CD14-positive monocyte (primary cell): ENCODE measurements around the gene RERE. TPM values are rescaled to one million over a fixed set of nuclear protein-coding genes. Genes with fewer than 3 reads are reported as not detected.
"Not testable (repeated sequence)": the region's sequence is repeated elsewhere in the genome, so short reads cannot be mapped to it uniquely, and the experiment has no call there.

ENCODE experiments used
- DNase-seq, 3 donors: peaks; one replicate each; pipeline ENCODE4 v3.0.0-alpha.2; 2011 to 2022
- H2AFZ ChIP-seq: 2 replicates; pipeline ENCODE4 v1.6.0; 2012; ENCODE audit warnings: mild to moderate bottlenecking, low read depth, low read length, inconsistent platforms; ENCODE audit not compliant: insufficient read depth, poor library complexity, severe bottlenecking
- H3K27ac ChIP-seq, 2 donors: 1 replicate in 1 of 2; 2 replicates in 1 of 2; pipeline ENCODE4 v1.5.1; 2012 to 2013; ENCODE audit warnings: low read length in 2 of 2, control low read depth in 1 of 2, inconsistent platforms in 1 of 2, low read depth in 1 of 2, mild to moderate bottlenecking in 1 of 2
- H3K27me3 ChIP-seq, 2 donors: one replicate each; pipeline versions ENCODE4 v1.6.0 to v1.6.1; 2011 to 2013; ENCODE audit warnings: low read length in 2 of 2; ENCODE audit not compliant: control insufficient read depth in 2 of 2, insufficient read depth in 2 of 2
- H3K36me3 ChIP-seq, 2 donors: replicated peaks in 1 of 2; 1 replicate in 1 of 2; 2 replicates in 1 of 2; pipeline versions ENCODE4 v1.5.1 to v1.6.1; 2012 to 2013; ENCODE audit warnings: low read length in 2 of 2, control low read depth in 1 of 2, inconsistent platforms in 1 of 2, mild to moderate bottlenecking in 1 of 2; ENCODE audit not compliant: insufficient read depth in 2 of 2, control insufficient read depth in 1 of 2
- H3K4me1 ChIP-seq, 2 donors: 1 replicate in 1 of 2; 2 replicates in 1 of 2; pipeline versions ENCODE4 v1.5.1 to v1.6.1; 2012 to 2013; ENCODE audit warnings: low read length in 2 of 2, control low read depth in 1 of 2, inconsistent platforms in 1 of 2, mild to moderate bottlenecking in 1 of 2, moderate library complexity in 1 of 2; ENCODE audit not compliant: insufficient read depth in 2 of 2, control insufficient read depth in 1 of 2
- H3K4me2 ChIP-seq: replicated peaks from 2 replicates; pipeline ENCODE3; 2012; ENCODE audit warnings: low read length, moderate library complexity, mild to moderate bottlenecking; ENCODE audit not compliant: poor library complexity, severe bottlenecking; ENCODE audit errors: extremely low read depth
- H3K4me3 ChIP-seq, 3 experiments: fragments of 200-600 bp in 1 of 3; sonication (generic) in 1 of 3; replicated peaks in 1 of 3; 1 replicate in 2 of 3; 2 replicates in 1 of 3; pipeline ENCODE4 v1.5.1; 2011 to 2013; ENCODE audit warnings: low read length in 3 of 3, mild to moderate bottlenecking in 3 of 3, control low read depth in 2 of 3, low read depth in 2 of 3, inconsistent platforms in 1 of 3, moderate library complexity in 1 of 3
- H3K79me2 ChIP-seq: 2 replicates; pipeline ENCODE4 v1.6.0; 2012; ENCODE audit warnings: mild to moderate bottlenecking, control low read depth, inconsistent platforms, low read length, moderate library complexity; ENCODE audit not compliant: insufficient read depth
- H3K9ac ChIP-seq: 2 replicates; pipeline ENCODE4 v1.6.0; 2017; ENCODE audit warnings: low read length, mild to moderate bottlenecking; ENCODE audit not compliant: insufficient read depth, poor library complexity, severe bottlenecking
- H3K9me3 ChIP-seq, 2 donors: replicated peaks in 1 of 2; 1 replicate in 1 of 2; 2 replicates in 1 of 2; pipeline versions ENCODE4 v1.5.1 to v1.6.1; 2012 to 2013; ENCODE audit warnings: low read length in 2 of 2, control low read depth in 1 of 2; ENCODE audit not compliant: control insufficient read depth in 1 of 2, insufficient read depth in 1 of 2
- H4K20me1 ChIP-seq: 2 replicates; pipeline ENCODE4 v1.6.0; 2012; ENCODE audit warnings: mild to moderate bottlenecking, low read length, control low read depth, moderate library complexity; ENCODE audit not compliant: insufficient read depth
- H3K27ac Mint-ChIP-seq, 7 donors: one replicate each; pipeline ENCODE4 v1.8.0; 2020; ENCODE audit warnings: mild to moderate bottlenecking in 7 of 7, mixed read lengths in 7 of 7, moderate library complexity in 6 of 7, inconsistent platforms in 2 of 7
- H3K27me3 Mint-ChIP-seq, 3 donors: one replicate each; pipeline ENCODE4 v1.8.0; 2021 to 2022; ENCODE audit warnings: low read depth in 3 of 3, mild to moderate bottlenecking in 3 of 3, mixed read lengths in 3 of 3, moderate library complexity in 3 of 3, inconsistent platforms in 1 of 3
- H3K36me3 Mint-ChIP-seq, 2 donors: one replicate each; pipeline ENCODE4 v1.8.0; 2020; ENCODE audit warnings: mixed read lengths in 2 of 2, inconsistent platforms in 1 of 2, mild to moderate bottlenecking in 1 of 2
- H3K4me1 Mint-ChIP-seq: one replicate; pipeline ENCODE4 v1.8.0; 2020; ENCODE audit warnings: mild to moderate bottlenecking, mixed read lengths
- H3K4me3 Mint-ChIP-seq, 2 donors: one replicate each; pipeline ENCODE4 v1.8.0; 2020; ENCODE audit warnings: mild to moderate bottlenecking in 2 of 2, mixed read lengths in 2 of 2, moderate library complexity in 1 of 2
- H3K9me3 Mint-ChIP-seq, 7 donors: one replicate each; pipeline ENCODE4 v1.8.0; 2020 to 2022; ENCODE audit warnings: mixed read lengths in 7 of 7, mild to moderate bottlenecking in 6 of 7, moderate library complexity in 6 of 7, inconsistent platforms in 2 of 7
- WGBS: methylation state at CpG from one replicate; pipeline ENCODE4 v1.1.5; 2013; ENCODE audit warnings: missing lambda C conversion rate; ENCODE audit not compliant: insufficient coverage; 5-methylcytosine and 5-hydroxymethylcytosine counted together
- intact Hi-C, 2 donors: fragments of 100-400 bp; cut with micrococcal nuclease; formaldehyde crosslinking; loops; one replicate each; pipeline versions ENCODE4 v1.15.0 to v1.15.1; 2023
- polyA plus RNA-seq, 3 donors: library from polyadenylated mRNA; depleted of rRNA in 1 of 3; unstranded in 2 of 3; stranded (reverse) in 1 of 3; fragments of 300-500 nt in 2 of 3; fragments of >200 nt in 1 of 3; fragmentation: Illumina TruSeq in 2 of 3; gene quantifications; 1 replicate in 2 of 3; 2 replicates in 1 of 3; pipeline ENCODE4 v1.2.3, GENCODE V29; 2012 to 2021
- TF ChIP-seq, protein P1 (sequence below): fragments of 200-600 bp; IDR thresholded peaks from one replicate; pipeline ENCODE4 v1.8.0; 2022; ENCODE audit warnings: antibody characterized with exemption, mild to moderate bottlenecking

Gene RERE
- polyA plus RNA-seq, 3 donors = 1.2 to 19.4 (median 3.8) TPM

DNA sequence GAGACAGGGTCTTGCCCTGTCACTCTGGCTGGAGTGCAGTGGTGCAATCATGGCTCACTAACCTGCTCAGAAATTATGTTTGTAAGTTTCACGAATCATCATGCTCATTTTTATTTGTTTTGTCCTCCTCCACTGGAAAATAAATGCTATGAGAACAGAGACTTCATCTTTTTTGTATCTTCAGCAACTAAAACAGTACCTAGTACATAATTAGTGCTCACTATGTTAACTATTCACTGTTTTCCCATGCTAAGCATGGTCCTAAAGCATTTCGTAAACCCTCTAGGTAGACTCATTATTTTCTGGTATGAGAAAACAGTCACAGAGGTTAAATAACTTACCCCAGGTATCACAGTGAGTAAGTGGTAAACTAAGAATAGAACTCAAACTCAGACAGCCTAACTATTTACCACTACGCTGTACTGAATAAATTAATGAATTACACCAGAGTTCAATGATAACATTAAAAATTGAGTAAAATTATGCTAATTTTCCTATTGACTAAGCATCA is 118.4 kb downstream of the RERE start:
- H3K27me3 ChIP-seq = peaks cover 0 to 8% of the 10 kb centered on the region in 2 donors
- peaks cover 12 to 24% (median 18%) of the 10 kb centered on the region in 3 donors for H3K27me3 Mint-ChIP-seq
- H3K36me3 Mint-ChIP-seq = peaks cover 0 to 3% of the 10 kb centered on the region in 2 donors
- H3K4me1 ChIP-seq = peaks cover 28 to 33% of the 10 kb centered on the region in 2 donors
- H3K4me3 Mint-ChIP-seq = no peak overlapping the region
- no peak for DNase-seq
- peaks cover 0 to 3% (median 0%) of the 10 kb centered on the region in 7 donors for H3K9me3 Mint-ChIP-seq
- no peaks in the 10 kb centered on the region for H3K36me3 ChIP-seq
- no peak overlapping the region for H3K27ac ChIP-seq
- H3K9ac ChIP-seq = no peak overlapping the region
- H3K4me2 ChIP-seq = no peak overlapping the region
- H4K20me1 ChIP-seq = no peaks in the 10 kb centered on the region
- no peaks in the 10 kb centered on the region for H3K9me3 ChIP-seq
- 80% methylated on average over 1 of the region's 3 CpGs for WGBS
- TF ChIP-seq, protein P1, sequence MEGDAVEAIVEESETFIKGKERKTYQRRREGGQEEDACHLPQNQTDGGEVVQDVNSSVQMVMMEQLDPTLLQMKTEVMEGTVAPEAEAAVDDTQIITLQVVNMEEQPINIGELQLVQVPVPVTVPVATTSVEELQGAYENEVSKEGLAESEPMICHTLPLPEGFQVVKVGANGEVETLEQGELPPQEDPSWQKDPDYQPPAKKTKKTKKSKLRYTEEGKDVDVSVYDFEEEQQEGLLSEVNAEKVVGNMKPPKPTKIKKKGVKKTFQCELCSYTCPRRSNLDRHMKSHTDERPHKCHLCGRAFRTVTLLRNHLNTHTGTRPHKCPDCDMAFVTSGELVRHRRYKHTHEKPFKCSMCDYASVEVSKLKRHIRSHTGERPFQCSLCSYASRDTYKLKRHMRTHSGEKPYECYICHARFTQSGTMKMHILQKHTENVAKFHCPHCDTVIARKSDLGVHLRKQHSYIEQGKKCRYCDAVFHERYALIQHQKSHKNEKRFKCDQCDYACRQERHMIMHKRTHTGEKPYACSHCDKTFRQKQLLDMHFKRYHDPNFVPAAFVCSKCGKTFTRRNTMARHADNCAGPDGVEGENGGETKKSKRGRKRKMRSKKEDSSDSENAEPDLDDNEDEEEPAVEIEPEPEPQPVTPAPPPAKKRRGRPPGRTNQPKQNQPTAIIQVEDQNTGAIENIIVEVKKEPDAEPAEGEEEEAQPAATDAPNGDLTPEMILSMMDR = no peak
- peaks cover 30% of the 10 kb centered on the region for H3K4me1 Mint-ChIP-seq
- intact Hi-C loops = no loop called here
- H3K27ac Mint-ChIP-seq = no peak overlapping the region
- H3K4me3 ChIP-seq = no peak overlapping the region
- peaks cover 37% of the 10 kb centered on the region for H3K79me2 ChIP-seq
- H2AFZ ChIP-seq = no peak overlapping the region

DNA sequence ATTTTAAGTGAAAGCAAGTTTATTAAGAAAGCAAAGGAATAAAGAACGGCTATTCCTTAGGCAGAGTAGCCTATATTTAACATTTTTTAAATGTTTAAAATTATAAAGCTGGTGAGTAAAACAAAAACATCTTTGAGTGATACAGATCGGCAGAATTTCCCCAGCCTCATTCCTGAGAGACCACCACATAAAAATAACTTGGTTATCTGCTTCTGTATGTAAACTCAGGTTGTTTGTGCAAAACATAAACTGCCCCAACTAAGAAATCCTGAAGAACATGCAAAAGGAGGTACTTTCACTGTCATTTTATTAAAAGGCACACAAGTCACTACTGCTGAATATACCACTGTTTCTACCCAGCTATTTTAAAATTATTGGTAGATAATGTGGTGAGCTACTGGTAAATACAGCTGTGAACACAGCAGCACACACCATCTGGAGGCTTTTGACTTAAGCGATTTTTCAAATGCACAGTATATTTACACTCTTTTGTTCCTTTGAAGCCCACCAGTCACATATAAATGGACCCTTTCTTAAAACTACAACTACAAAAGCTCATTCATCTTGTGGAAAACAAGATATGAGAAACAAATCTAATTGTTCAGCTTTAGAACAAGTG is 119.3 kb downstream of the RERE start:
- Mint-ChIP-seq H3K4me3 (no peak overlapping the region), H3K9me3 (peaks cover 0 to 3% (median 0%) of the 10 kb centered on the region in 7 donors), H3K27ac (no peak overlapping the region), H3K36me3 (peaks cover 0 to 3% of the 10 kb centered on the region in 2 donors), H3K4me1 (peaks cover 25% of the 10 kb centered on the region), H3K27me3 (peaks cover 10 to 19% (median 14%) of the 10 kb centered on the region in 3 donors)
- H3K27me3 ChIP-seq = peaks cover 0 to 5% of the 10 kb centered on the region in 2 donors
- no peaks in the 10 kb centered on the region for H3K9me3 ChIP-seq
- H2AFZ ChIP-seq = no peak overlapping the region
- no peak for DNase-seq
- H3K27ac ChIP-seq = no peak overlapping the region
- TF ChIP-seq, protein P1 = no peak
- no peak overlapping the region for H3K4me3 ChIP-seq
- peaks cover 3% of the 10 kb centered on the region for H4K20me1 ChIP-seq
- intact Hi-C loops = no loop called here
- no peak overlapping the region for H3K4me2 ChIP-seq
- H3K9ac ChIP-seq = no peak overlapping the region
- H3K36me3 ChIP-seq = no peaks in the 10 kb centered on the region
- H3K4me1 ChIP-seq = peaks cover 24 to 28% of the 10 kb centered on the region in 2 donors
- WGBS = no CpG with 5 or more reads among the region's 3 CpGs
- H3K79me2 ChIP-seq = peaks cover 39% of the 10 kb centered on the region

DNA sequence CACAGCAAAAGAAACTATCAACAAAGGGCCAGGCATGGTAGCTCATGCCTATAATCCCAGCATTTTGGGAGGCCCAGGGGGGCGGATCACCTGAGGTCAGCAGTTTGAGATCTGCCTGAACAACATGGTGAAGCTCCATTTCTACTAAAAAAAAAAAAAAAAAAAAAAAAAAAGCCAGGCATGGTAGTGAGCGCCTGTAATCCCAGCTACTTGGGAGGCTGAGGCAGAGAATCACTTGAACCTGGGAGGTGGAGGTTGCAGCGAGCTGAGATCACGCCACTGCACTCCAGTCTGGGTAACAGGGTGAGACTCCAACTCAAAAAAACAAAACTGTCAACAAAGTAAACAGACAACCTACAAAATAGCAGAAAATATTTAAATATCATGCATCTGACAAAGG is 122.0 kb downstream of the RERE start:
- H3K4me3 Mint-ChIP-seq, H3K4me3 ChIP-seq, H3K4me2 ChIP-seq, H2AFZ ChIP-seq, H3K9me3 Mint-ChIP-seq, H3K27ac Mint-ChIP-seq, DNase-seq, H3K27ac ChIP-seq, intact Hi-C loops, H3K9ac ChIP-seq, H3K27me3 Mint-ChIP-seq, H3K4me1 ChIP-seq, H3K27me3 ChIP-seq, H3K36me3 Mint-ChIP-seq, H3K9me3 ChIP-seq, H3K4me1 Mint-ChIP-seq, H3K36me3 ChIP-seq, H4K20me1 ChIP-seq: not testable (repeated sequence)
- H3K79me2 ChIP-seq = peaks cover 39% of the 10 kb centered on the region
- no CpG with 5 or more reads among the region's 4 CpGs for WGBS
